CD4-positive, alpha-beta T cell treated with Interleukin-21 for 1 hour (primary cell): ENCODE data around the gene PDCD7.
"Not testable (repeated sequence)": the region's sequence is repeated elsewhere in the genome, so short reads cannot be mapped to it uniquely, and the experiment has no call there.

Experiments
- DNase-seq: peaks from one replicate; pipeline ENCODE4 v3.0.0-alpha.2; 2020

PDCD7 gene

DNA sequence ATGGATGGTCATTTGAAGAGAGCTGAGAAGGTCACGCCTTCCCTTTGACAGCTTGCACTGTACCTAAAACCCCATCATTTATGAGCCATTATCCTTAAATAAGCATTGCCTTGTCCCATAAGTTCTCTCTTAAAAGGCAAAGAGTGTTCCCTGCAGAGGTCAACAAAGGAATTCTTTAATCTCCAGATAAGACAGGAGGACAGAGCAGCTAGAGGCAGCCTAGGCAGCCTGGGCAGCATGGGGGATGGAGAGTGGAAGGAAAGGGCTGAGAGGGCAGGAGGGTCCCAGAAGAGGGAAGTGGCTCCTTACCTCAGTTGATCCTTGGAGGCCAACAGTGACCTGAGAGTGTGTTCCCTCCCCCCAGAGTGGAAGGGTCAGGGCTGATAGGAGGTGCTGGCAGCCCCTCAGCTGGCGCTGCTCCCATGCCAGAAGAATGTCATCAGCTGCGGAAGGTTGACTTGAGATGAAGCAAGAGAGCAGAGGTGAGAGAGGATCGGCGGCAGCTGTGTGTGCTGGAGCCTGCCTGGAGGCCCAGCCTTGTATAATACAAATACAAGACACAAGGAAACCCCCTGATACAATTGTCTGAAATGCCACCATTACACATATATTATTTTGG lies 44.3 kb downstream of the PDCD7 start:
- DNase-seq = no peak

DNA sequence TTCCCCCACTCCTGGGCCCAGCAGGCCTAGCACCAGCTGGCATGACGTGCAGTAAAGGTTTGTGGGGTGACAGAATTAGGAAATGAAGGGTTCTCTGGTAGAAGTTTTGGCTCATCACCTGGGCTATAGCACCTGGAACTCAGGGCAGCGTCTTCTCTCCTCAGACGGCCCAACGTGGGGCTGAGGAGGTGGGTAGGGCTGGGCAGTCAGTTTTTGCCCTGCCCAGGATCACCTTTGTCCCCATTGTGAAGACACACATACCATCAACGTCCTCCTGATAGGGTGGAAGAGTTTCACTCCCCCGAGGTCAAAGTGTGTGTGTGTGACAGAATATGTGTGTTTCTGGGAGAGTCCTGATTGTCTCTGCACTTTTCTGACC lies 45.0 kb downstream of the PDCD7 start:
- no peak for DNase-seq

DNA sequence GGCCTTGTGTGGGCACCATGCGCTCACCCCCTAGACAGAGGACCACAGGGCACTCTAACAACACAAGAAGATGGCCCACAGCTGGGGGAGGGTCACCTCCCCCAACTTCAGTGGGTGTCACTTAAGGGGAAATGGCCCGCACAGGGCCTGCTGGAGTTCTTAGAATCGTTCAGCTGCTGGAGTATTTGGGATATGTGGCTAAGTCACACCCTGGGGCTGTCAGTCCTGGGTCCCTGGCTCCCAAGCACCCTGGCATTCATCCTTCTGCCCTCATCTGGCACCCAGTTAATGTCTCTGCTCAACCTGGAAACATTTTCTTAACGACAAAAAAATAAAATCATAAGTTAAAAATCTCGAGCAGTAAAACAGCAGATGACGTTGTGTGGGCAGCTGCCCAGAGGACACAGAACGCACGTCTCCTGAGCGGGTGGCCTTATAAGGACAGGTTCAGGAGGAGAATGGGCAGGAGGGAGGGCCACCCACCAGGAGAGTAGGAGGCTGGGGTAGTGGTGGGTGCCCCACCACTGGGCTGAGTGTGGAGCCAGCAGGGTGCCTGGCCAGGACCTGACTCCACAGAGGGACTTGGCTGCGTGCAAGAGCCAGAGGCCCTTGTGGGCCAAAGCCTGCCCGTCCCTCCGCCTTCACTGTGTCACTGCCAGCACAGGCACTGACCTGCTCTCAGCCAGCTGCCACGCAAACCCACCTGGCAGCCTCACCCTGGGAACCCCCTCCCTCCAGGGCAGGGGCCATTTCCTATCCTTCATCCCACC lies 45.5 kb downstream of the PDCD7 start:
- DNase-seq = no peak

DNA sequence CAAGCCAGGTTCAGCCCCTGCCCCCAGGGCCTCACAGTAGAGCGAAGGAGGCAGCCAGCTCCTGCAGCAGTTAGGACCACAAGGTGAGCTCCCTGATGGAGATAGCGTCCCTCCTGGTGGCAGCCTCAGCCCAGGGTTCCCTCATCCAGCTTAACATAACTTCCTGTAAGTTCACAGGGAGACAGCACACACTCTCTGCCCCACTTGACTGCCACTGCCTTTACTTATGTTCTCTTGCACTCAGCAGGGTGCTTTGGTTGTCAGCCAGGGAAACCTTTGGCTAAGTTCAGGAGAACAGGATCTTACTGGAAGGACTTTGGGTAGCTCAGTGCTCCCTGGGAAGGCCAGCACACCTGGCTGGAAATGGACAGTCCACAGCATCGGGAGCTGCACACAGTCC lies 46.2 kb downstream of the PDCD7 start:
- DNase-seq = no peak

DNA sequence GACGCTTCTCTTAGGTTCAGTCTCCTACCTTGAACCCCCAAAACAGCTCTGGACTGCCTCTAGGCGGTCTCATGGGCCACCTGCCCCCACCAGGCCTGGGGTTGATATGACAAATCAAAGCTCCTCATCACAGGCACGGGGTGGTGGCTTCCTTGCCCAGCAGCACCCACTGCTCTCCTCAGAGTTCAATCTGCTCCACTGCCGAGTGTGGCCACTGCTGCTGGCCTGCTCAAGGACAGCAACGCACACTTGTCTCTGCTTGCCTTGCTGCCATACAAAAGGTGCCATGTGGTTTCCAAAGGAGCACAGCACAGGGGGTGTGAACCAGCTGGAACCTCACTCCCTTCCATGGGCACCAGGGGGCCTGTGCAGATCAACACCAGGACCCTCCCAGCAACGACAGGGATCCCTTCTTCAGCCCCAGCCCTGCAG lies 46.9 kb downstream of the PDCD7 start:
- DNase-seq = no peak

DNA sequence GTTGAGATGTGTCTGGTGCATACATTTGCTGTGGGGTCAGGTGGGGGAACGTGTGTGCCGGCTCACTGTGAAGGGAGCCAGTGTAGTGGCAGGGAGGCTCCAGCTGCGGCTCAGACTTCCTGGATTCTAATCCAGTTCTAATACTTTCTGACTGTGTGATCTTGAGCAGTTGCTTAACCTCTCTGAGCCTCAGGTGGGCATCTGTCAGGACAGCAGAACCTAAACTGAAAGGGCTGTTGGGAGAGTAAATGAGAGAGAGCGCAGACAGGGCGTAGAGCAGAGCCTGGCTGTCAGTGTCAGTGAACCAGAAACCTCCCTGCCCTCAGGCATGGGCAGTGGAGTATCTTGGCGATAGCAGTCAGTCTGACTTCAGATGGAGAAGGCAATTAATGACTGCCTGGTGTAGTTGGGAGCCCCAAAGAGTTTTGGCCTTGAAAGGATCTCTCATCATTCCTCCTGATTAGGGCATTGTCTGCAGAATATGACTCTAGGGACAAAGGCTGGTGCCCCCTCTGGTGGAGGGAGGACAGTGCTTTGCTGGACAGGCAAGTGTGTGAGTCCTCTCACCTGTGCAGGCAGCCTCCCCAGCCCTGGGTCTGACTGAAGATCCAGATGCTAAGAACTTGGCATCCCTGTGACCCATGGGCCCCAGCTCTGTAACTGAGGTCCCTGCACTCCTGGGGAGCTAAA lies 47.5 kb downstream of the PDCD7 start:
- no peak for DNase-seq

DNA sequence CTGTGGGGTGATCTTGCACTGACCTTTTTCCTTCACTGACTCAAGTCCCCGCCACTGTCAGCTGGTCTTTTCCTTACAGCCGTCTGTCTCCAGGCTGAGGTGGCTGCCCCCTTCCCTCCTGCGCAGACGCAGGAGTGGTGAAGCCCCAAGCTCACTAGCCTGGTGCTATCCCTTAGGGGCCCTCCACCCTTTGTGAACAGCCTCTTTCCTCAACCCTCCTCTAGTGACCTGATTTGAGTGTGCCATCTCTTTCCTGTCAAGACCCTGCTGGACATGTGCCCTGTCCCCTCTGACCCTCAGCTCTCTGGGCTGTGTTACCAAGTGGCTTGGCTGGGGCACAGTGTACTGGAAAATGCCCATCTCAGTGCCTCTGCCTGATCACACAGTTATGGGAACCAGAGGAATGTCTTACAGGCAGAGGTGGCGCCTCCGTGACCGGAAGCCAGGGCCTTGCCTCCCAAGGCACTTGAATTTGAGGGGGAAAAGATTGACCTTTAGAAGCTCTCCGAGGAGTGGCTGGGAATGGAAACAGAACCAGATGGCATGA lies 48.3 kb downstream of the PDCD7 start:
- no peak for DNase-seq

DNA sequence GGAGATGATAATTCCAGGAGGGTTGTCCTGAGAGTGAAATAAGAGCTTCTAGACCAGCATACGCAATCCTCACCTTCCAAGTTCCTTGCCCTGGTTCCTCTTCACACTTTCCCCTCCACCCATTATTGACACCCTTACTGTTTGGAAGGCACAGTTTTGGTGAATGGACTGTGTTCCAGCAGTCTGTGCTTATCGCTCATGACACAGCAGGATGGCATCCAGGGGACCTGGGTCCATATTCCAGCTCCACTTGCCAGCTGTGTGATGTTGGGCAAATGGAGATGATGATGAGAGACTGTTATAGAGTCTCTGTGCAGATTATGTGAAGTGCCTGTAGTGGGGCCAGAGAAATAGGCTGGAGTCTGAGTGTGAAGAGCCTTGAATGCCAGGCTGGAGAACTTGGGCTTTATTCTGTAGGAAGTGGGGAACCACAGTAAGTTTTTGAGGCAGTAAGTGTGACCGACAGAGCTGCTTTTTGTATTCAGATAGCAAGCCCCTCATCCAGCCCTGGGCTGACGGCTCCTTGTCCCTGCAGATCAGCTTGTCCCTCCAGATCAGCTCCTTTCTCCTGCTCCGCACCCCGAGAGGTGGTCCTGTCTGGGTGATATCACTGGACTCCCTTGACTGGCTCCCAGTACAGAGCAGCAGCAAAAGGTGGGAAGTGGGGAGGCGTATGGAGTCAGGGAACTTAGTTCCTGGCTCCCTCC lies 49.0 kb downstream of the PDCD7 start:
- DNase-seq = no peak

DNA sequence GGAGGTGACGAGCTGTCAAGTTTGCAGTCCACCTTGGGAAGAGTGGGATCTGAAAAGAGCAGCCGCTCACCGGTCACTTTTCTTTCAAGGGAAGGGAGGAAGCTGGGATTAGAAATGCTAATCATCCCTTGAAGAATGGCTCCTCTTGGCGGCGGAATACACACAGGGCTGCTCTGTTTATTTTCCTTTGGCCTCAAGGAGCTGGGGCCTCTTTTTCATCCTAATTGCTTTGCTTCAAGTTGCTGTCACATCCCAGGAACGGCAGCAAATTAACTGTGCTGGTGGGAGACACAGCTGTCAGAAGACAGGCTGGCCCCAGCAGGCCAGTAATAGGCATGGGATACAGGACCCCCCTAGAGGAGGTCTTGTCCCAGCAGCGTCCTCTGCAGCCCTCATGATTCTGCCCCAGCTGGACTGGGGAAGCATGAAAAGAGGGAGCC lies 50.3 kb downstream of the PDCD7 start:
- DNase-seq = no peak

DNA sequence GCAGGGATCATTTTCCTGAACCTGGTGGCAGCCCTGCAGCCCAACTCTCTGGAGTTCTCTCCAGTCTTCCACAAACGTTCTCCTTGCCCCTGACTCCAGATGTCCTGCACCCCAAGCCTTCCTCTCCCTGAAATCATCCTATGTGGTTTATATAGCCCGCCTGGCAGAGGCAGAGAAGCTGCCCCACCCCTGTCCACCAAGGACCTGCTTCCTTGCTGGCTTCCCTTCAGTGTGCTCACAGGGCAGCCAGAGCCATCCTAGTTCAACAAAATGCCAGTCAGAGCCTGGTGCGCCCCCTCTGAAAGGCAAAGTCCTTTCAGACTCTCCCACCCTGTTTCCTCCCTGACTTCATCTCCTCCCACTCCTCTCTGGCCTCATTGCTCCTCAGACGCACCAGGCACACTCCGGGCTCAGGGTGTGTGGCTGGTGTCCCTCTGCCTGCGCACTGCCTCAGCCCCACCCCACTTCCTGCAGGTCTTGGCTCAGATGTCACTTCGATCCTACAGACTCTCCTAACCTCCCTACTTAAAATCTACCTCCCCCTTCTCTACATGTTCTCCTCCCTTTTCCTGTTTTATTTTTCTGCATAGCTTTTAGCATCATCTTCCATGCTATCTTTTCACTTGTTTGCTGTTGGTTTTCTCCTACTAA lies 51.2 kb downstream of the PDCD7 start:
- DNase-seq = peak; percentile 5

DNA sequence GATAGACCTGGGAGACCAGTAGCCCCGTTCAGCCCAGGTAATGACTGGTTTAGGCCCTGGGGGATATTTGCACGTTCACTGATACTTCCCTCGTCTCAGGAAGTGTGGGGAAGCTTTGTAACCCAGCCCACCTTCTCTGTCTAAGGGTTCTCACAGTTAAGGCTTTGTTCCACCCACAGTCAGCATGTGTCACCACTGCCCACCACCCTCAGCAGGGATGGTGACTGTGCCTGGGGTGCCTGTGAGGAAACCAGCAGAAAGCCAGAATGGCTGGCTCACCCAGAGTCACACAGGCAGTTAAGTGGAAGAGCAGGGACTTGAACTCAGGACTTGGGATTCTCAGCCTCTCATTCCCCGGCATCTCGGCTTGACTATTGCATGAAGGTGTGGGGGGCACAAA lies 51.9 kb downstream of the PDCD7 start:
- no peak for DNase-seq

DNA sequence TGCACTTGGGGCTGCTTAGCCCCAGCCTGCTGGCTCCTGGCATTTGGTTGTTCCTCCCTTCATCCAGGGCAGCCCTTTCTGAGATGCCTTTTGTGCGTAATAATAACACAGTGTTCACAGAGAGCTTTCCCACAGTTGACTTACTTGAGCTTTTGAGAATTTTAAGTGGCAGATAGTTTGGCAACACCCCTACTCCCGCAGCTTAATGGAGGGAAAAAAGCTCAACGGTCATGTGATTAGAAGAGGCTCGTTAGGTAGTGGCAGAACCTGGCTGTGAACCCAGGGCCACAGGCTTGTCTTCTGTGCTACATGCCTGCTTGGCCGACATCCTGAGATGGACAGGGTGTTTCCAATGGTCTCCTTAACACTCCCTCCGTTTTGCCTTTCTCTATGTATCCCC lies 52.3 kb downstream of the PDCD7 start:
- no peak for DNase-seq

DNA sequence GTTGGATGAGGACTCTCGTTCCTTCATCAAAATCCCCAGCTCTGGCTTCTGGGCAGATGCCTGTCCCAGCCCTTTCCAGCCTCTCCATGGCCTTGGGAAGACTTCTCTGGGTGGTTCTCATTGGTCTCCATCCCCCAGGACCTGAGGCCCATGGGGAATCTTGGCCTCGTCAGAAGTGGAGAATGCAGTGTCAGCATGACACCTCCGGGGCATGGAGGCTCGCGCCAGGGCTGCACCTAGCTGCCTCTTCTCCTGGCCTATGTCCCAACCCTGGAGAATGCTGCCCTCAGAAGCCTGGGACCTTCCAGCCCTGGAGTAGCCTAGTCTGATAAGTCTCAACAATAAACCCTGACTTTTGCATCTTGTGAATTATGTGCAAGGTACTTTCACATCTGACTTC lies 54.0 kb downstream of the PDCD7 start:
- DNase-seq = no peak

DNA sequence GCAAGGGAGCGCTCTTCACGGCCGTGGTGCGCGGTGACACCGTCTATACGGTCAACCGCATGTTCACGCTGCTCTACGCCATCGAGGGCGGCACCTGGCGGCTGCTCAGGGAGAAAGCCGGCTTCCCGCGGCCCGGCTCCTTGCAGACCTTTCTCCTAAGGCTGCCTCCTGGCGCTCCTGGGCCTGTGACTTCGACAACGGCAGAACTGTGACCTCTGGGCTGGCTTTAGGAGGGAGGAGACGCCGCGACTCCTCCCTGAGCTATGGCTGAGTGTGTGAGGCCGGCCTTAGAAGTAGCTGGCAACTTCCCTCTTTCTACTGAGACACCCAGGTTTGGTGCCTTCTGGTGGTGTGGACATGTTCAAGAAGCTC lies 55.6 kb downstream of the PDCD7 start:
- peak; percentile 42 for DNase-seq

DNA sequence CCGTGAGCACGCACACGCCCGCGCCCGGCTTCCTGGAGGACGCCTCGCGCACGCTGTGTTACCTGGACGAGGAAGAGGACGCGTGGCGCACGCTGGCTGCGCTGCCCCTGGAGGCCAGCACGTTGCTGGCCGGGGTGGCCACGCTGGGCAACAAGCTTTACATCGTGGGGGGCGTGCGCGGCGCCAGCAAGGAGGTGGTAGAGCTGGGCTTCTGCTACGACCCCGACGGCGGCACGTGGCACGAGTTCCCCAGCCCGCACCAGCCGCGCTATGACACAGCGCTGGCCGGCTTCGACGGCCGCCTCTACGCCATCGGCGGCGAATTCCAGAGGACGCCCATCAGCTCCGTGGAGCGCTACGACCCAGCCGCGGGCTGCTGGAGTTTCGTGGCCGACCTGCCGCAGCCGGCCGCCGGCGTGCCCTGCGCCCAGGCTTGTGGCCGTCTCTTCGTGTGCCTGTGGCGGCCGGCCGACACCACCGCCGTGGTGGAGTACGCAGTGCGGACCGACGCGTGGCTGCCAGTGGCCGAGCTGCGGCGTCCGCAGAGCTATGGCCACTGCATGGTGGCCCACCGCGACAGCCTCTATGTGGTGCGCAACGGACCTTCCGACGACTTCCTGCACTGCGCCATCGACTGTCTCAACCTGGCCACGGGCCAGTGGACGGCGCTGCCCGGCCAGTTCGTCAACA lies 56.2 kb downstream of the PDCD7 start:
- no peak for DNase-seq

DNA sequence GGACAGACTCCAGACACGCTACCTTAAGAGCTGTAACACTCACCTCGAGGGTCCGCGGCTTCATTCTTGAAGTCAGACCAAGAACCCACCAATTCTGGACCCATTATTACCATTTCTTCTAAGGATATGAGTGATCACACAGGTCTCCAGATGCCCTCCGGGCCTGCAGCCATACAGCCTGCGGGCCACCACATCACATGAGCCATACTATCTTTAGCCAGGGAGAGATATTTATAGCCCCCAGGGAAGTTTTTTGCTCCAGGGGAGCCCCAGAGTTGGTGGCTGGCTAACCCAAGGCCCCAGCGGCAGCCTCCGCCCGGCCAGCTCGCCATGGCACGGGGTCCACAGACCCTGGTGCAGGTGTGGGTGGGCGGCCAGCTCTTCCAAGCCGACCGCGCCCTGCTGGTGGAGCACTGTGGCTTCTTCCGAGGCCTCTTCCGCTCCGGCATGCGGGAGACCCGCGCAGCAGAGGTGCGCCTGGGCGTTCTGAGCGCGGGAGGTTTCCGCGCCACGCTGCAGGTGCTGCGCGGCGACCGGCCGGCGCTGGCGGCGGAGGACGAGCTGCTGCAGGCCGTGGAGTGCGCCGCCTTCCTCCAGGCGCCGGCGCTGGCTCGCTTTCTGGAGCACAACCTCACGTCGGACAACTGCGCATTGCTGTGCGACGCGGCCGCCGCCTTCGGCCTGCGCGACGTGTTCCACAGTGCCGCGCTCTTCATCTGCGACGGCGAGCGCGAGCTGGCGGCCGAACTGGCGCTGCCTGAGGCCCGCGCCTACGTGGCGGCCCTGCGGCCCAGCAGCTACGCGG lies 56.9 kb downstream of the PDCD7 start, which contains the start of gene KBTBD13:
TSS of gene KBTBD13 (plus strand) at position 261 of the 805 bp plus-strand sequence. CDS start at position 331, 70 bp downstream.
- no peak for DNase-seq

DNA sequence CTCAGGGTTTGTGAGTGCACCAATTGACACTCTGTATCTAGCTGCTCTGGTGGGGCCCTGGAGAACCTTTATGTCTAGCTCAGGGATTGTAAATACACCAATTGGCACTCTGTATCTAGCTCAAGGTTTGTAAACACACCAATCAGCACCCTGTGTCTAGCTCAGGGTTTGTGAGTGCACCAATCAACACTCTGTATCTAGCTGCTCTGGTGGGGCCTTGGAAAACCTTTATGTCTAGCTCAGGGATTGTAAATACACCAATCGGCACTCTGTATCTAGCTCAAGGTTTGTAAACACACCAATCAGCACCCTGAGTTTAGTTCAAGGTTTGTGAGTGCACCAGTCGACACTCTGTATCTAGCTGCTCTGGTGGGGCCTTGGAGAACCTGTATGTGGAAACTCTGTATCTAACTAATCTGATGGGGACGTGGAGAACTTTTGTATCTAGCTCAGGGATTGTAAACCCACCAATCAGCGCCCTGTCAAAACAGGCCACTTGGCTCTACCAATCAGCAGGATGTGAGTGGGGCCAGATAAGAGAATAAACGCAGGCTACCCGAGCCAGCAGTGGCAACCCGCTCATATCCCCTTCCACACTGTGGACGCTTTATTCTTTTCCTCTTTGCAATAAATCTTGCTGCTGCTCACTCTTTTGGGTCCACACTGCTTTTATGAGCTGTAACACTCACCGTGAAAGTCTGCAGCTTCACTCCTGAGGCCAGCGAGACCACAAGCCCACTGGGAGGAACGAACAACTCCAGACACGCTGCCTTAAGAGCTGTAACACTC lies 57.8 kb downstream of the PDCD7 start:
- not testable (repeated sequence) for DNase-seq

DNA sequence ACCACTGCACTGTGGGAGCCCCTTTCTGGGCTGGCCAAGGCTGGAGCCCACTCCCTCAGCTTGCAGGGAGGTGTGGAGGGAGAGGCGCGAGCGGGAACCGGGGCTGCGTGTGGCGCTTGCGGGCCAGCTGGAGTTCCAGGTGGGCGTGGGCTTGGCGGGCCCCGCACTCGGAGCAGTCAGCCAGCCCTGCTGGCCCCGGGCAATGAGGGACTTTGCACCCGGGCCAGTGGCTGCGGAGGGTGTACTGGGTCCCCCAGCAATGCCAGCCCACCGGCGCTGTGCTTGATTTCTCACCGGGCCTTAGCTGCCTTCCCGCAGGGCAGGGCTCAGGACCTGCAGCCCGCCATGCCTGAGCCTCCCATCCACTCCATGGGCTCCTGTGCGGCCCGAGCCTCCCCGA lies 58.7 kb downstream of the PDCD7 start:
- DNase-seq = not testable (repeated sequence)

DNA sequence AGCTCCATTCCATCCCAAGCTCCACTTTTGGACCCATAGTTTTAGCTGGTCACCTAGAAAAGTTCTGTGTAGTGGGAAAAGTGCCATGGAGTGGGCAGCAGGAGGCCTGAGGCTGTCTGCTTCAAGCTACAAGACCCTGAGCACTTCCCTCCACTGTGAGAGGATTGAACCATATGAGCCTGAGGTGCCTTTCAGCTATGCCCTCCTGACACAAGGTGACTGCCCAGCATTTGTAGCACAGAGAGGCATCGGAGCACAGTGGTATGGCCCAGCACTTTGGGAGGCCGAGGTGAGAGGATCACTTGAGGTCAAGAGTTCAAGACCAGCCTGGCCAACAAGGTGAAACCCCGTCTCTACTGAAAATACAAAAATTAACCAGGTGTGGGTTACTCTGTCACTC lies 61.0 kb downstream of the PDCD7 start:
- no peak for DNase-seq

DNA sequence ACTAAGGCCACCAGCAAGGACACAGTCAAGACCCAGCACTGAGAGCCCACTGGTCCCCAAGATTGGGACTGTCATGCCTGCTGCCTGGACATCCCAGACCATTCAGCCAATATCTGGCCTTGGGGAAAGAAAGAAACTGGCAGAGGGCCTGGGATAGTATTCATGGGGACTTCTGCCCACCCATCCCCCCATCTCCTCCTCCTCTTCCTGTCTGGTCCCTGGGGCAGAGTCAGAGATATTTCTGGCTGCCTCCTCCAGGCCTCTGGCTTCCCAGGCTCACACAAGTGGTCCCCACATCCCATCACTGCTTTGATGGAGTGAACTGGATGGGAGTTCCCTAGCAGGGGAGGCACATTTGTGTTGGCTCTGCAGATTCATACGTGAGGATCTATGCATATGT lies 61.6 kb downstream of the PDCD7 start:
- DNase-seq = no peak
